ENCODE data around the gene PLAAT2. TPM values are rescaled to one million over a fixed set of nuclear protein-coding genes. Genes with fewer than 3 reads are reported as not detected.

PLAAT2 gene
- total and polyA plus RNA-seq, 9 of the 15 experiments (the other 6 are each of a cell fraction or from before 2014, with no cell fraction given): not detected

GRCh38 chr11:63573881-63574855, 11.0 kb upstream of the PLAAT2 start (continued):
- peak; percentile 38; the same call in 1 of the 2 replicates for TF ChIP-seq TFE3 (CRISPR knock-in tag; IDR thresholded peaks at IDR 0.05)
- TF ChIP-seq ZNF639 (CRISPR knock-in tag; conservative IDR thresholded peaks at IDR 0.05 in 1 of 2, IDR thresholded peaks at IDR 0.05 in 1 of 2): peak in 1 of 2 experiments; percentile 83; a peak in 2 of 4 replicates
- TF ChIP-seq ZNF512 (tag; IDR thresholded peaks at IDR 0.05): no peak
- TF ChIP-seq JUND (IDR thresholded peaks at IDR 0.05; ENCODE audit: borderline replicate concordance, low read depth, low read length): peak; percentile 54
- TF ChIP-seq JUND (tag; IDR thresholded peaks at IDR 0.05; ENCODE audit: borderline replicate concordance, low read depth, low read length): no peak; the same call in 2 of the 3 replicates
- TF ChIP-seq MEF2D (tag; conservative IDR thresholded peaks at IDR 0.05; ENCODE audit: low read depth): peak; percentile 19; the same call in 1 of the 2 replicates
- peak; percentile 71; the same call in 1 of the 2 replicates for TF ChIP-seq ZNF584 (CRISPR knock-in tag; IDR thresholded peaks at IDR 0.05; ENCODE audit: low read depth)
- TF ChIP-seq TAF9B (IDR thresholded peaks at IDR 0.05; ENCODE audit: partially characterized antibody): peak; percentile 79
- no peak for TF ChIP-seq ZNF583 (CRISPR knock-in tag; IDR thresholded peaks at IDR 0.05)
- peak; percentile 52 for TF ChIP-seq NCOR1 (IDR thresholded peaks at IDR 0.05)
- TF ChIP-seq NR2C2 (CRISPR knock-in tag; IDR thresholded peaks at IDR 0.05): peak; percentile 93
- TF ChIP-seq NR2C2 (tag; IDR thresholded peaks at IDR 0.05): peak; percentile 99
- peak in 1 of 2 experiments; percentile 72; a peak in 1 of 4 replicates for TF ChIP-seq RCOR1 (IDR thresholded peaks at IDR 0.05; ENCODE audit: borderline replicate concordance in 1 of 2, low read depth in 2 of 2, low read length in 2 of 2)
- no peak for TF ChIP-seq ZNF764 (CRISPR knock-in tag; IDR thresholded peaks at IDR 0.05; ENCODE audit: low read depth)
- 0 out of 2 replicates have a peak, but pooled peaks have one; percentile 57 for TF ChIP-seq HDGF (IDR thresholded peaks at IDR 0.05)
- TF ChIP-seq HEY1 (CRISPR knock-in tag; IDR thresholded peaks at IDR 0.05; ENCODE audit: borderline replicate concordance): no peak
- peak; percentile 37 for TF ChIP-seq RBBP5 (IDR thresholded peaks at IDR 0.05; ENCODE audit: borderline replicate concordance, insufficient read depth, low read length, poor library complexity, severe bottlenecking)
- TF ChIP-seq RNF2 (IDR thresholded peaks at IDR 0.05): peak; percentile 59; the same call in 1 of the 2 replicates
- TF ChIP-seq ID3 (CRISPR knock-in tag; IDR thresholded peaks at IDR 0.05): no peak
- TF ChIP-seq ID3 (tag; IDR thresholded peaks at IDR 0.05): no peak
- TF ChIP-seq MYC (IDR thresholded peaks at IDR 0.05; ENCODE audit: low read depth, low read length): peak; percentile 76; the same call in 1 of the 2 replicates
- TF ChIP-seq MYC (CRISPR knock-in tag; IDR thresholded peaks at IDR 0.05; ENCODE audit: borderline replicate concordance, low read depth): no peak

All from K562 (cell line).